Naive thymus-derived CD4-positive, alpha-beta T cell (primary cell): ENCODE measurements around the gene BICC1. TPM values are rescaled to one million over a fixed set of nuclear protein-coding genes. Genes with fewer than 3 reads are reported as not detected.

Experiments
- ATAC-seq: fragments of 150-1000 bp; cut with Tn5 transposase; 2 replicates; pipeline ENCODE4 v1.10.0; 2021; ENCODE audit warnings: mild to moderate bottlenecking, moderate library complexity
- CTCF ChIA-PET: fragments of 350-600 bp; sonication (Branson Sonifier 250); formaldehyde crosslinking; loops from one replicate; lab custom pipeline; 2021; ENCODE audit warnings: antibody characterized with exemption; lab: Charles Lee
- POLR2A ChIA-PET: fragments of 350-600 bp; sonication (Branson Sonifier 250); formaldehyde crosslinking; loops from one replicate; lab custom pipeline; 2021; ENCODE audit warnings: antibody characterized with exemption, inconsistent platforms; lab: Charles Lee
- DNase-seq, 9 donors: peaks; one replicate each; pipeline versions ENCODE4 v3.0.0 to v3.0.0-alpha.2; 2020 to 2022; ENCODE audit warnings: mixed read lengths in 1 of 9
- H3K27ac ChIP-seq: one replicate; pipeline ENCODE4 v1.7.0; 2013; ENCODE audit warnings: mild to moderate bottlenecking, low read depth, low read length, moderate library complexity
- H3K27me3 ChIP-seq, 2 donors: one replicate each; pipeline ENCODE4 v1.7.0; 2013; ENCODE audit warnings: low read length in 2 of 2, mild to moderate bottlenecking in 2 of 2, moderate library complexity in 2 of 2; ENCODE audit not compliant: control insufficient read depth in 2 of 2, insufficient read depth in 2 of 2
- H3K36me3 ChIP-seq, 3 experiments: 1 replicate in 2 of 3; 2 replicates in 1 of 3; pipeline ENCODE4 v1.7.0; 2013; ENCODE audit warnings: low read length in 3 of 3, mild to moderate bottlenecking in 3 of 3, moderate library complexity in 1 of 3; ENCODE audit not compliant: insufficient read depth in 3 of 3, control insufficient read depth in 2 of 3
- H3K4me1 ChIP-seq, 2 donors: one replicate each; pipeline ENCODE4 v1.7.0; 2013; ENCODE audit warnings: low read length in 2 of 2, mild to moderate bottlenecking in 2 of 2, moderate library complexity in 1 of 2; ENCODE audit not compliant: control insufficient read depth in 2 of 2, insufficient read depth in 2 of 2
- H3K4me3 ChIP-seq: 2 replicates; pipeline ENCODE4 v1.7.0; 2013; ENCODE audit warnings: mild to moderate bottlenecking, low read length
- H3K9me3 ChIP-seq, 3 experiments: 1 replicate in 2 of 3; 2 replicates in 1 of 3; pipeline ENCODE4 v1.7.0; 2013; ENCODE audit warnings: low read length in 3 of 3; ENCODE audit not compliant: control insufficient read depth in 2 of 3
- H3K27ac Mint-ChIP-seq, 9 donors: one replicate each; pipeline ENCODE4 v1.8.0; 2020 to 2022; ENCODE audit warnings: mixed read lengths in 9 of 9, mild to moderate bottlenecking in 8 of 9, moderate library complexity in 5 of 9, inconsistent platforms in 2 of 9
- H3K27me3 Mint-ChIP-seq, 5 donors: one replicate each; pipeline ENCODE4 v1.8.0; 2021 to 2022; ENCODE audit warnings: mixed read lengths in 5 of 5, mild to moderate bottlenecking in 1 of 5
- H3K36me3 Mint-ChIP-seq, 5 donors: one replicate each; pipeline ENCODE4 v1.8.0; 2020 to 2022; ENCODE audit warnings: mixed read lengths in 5 of 5, mild to moderate bottlenecking in 3 of 5, inconsistent platforms in 1 of 5
- H3K4me1 Mint-ChIP-seq, 7 donors: one replicate each; pipeline ENCODE4 v1.8.0; 2020 to 2022; ENCODE audit warnings: mixed read lengths in 7 of 7, mild to moderate bottlenecking in 3 of 7, inconsistent platforms in 1 of 7
- H3K4me3 Mint-ChIP-seq, 10 donors: one replicate each; pipeline ENCODE4 v1.8.0; 2020 to 2022; ENCODE audit warnings: mild to moderate bottlenecking in 10 of 10, mixed read lengths in 10 of 10, moderate library complexity in 6 of 10, inconsistent platforms in 2 of 10
- H3K9me3 Mint-ChIP-seq, 11 donors: one replicate each; pipeline ENCODE4 v1.8.0; 2020 to 2022; ENCODE audit warnings: mixed read lengths in 11 of 11, mild to moderate bottlenecking in 4 of 11, inconsistent platforms in 1 of 11, moderate library complexity in 1 of 11
- intact Hi-C, 2 donors: fragments of 100-400 bp; cut with micrococcal nuclease; formaldehyde crosslinking; loops; one replicate each; pipeline ENCODE4 v1.15.1; 2023
- polyA plus RNA-seq, 2 donors: library from polyadenylated mRNA; unstranded; fragments of 300-500 nt; fragmentation: Illumina TruSeq; gene quantifications; one replicate each; pipeline ENCODE4 v1.2.3, GENCODE V29; 2021
- total RNA-seq, 6 experiments: library from RNA in 5 of 6; stranded (reverse) in 5 of 6; gene quantifications; 1 replicate in 5 of 6; 2 replicates in 1 of 6; pipeline ENCODE4 v1.2.3 and lab custom pipeline; 2021 to 2026

BICC1 gene
- total and polyA plus RNA-seq, 7 experiments from 2014 or later: 0.05 to 0.10 TPM; not detected in 5

GRCh38 chr10:58648131-58648530 is 135.5 kb downstream of the BICC1 start:
- intact Hi-C loops: no loop called here
- H3K9me3 Mint-ChIP-seq: peaks cover 0 to 3% (median 0%) of the 10 kb centered on the region in 11 donors
- ChIA-PET CTCF (no interaction called here), POLR2A (no interaction called here)
- H3K4me3 ChIP-seq: no peak overlapping the region
- H3K36me3 ChIP-seq: no peaks in the 10 kb centered on the region
- DNase-seq (no peak), ATAC-seq (no peak)
- no peaks in the 10 kb centered on the region for H3K4me1 ChIP-seq
- no peaks in the 10 kb centered on the region for H3K9me3 ChIP-seq
- no peaks in the 10 kb centered on the region for H3K4me1 Mint-ChIP-seq
- no peak overlapping the region for H3K4me3 Mint-ChIP-seq
- no peaks in the 10 kb centered on the region for H3K36me3 Mint-ChIP-seq
- peaks cover 0 to 5% (median 0%) of the 10 kb centered on the region in 5 donors for H3K27me3 Mint-ChIP-seq
- H3K27ac ChIP-seq: no peak overlapping the region
- H3K27me3 ChIP-seq: no peaks in the 10 kb centered on the region
- no peak overlapping the region for H3K27ac Mint-ChIP-seq

- no peaks in the 10 kb centered on the region for H3K27me3 ChIP-seq
- H3K9me3 ChIP-seq: no peaks in the 10 kb centered on the region
- no peaks in the 10 kb centered on the region for H3K36me3 ChIP-seq
- Mint-ChIP-seq H3K27ac (no peak overlapping the region), H3K36me3 (no peaks in the 10 kb centered on the region), H3K4me3 (no peak overlapping the region), H3K27me3 (peaks cover 0 to 5% (median 0%) of the 10 kb centered on the region in 5 donors), H3K4me1 (no peaks in the 10 kb centered on the region), H3K9me3 (peaks cover 0 to 3% (median 0%) of the 10 kb centered on the region in 11 donors)
- H3K4me1 ChIP-seq: no peaks in the 10 kb centered on the region
- no peak overlapping the region for H3K4me3 ChIP-seq
- H3K27ac ChIP-seq: no peak overlapping the region
- POLR2A ChIA-PET: no interaction called here
- intact Hi-C loops: no loop called here
- DNase-seq: no peak
- no peak for ATAC-seq
- CTCF ChIA-PET: interaction anchor here (0.6 kb wide), 1 partner anchor 72 kb away, joined by 3 read pairs; no protein-coding TSS in a partner anchor
These were observed 138.4 kb downstream of the BICC1 start for GRCh38 chr10:58651040-58651439.

DNA sequence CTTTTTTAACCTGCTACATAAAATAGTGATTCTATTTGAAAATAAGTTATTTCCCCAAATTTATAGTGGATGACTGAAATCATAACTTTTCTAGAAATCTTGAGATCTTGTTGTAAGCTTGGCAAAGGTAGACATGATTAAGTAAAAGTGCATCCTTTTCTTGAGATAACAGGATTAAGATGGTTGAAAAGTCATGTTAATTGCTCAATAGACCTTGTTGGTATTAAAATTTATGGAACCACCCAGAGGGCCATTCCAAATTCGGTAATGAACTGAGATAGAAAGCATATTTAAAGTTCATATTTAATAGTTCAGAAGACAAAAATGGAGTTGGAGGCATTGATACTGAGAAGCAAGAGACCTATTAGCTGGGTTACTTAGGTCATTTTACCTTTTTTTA is 139.1 kb downstream of the BICC1 start:
- no peak for ATAC-seq
- H3K9me3 Mint-ChIP-seq: peaks cover 0 to 5% (median 0%) of the 10 kb centered on the region in 11 donors
- H3K36me3 Mint-ChIP-seq: no peaks in the 10 kb centered on the region
- Histone ChIP-seq H3K9me3 (no peaks in the 10 kb centered on the region), H3K36me3 (no peaks in the 10 kb centered on the region), H3K27me3 (no peaks in the 10 kb centered on the region), H3K27ac (no peak overlapping the region), H3K4me1 (no peaks in the 10 kb centered on the region), H3K4me3 (no peak overlapping the region)
- no peak for DNase-seq
- no peak overlapping the region for H3K27ac Mint-ChIP-seq
- intact Hi-C loops: no loop called here
- peaks cover 0 to 5% (median 0%) of the 10 kb centered on the region in 5 donors for H3K27me3 Mint-ChIP-seq
- ChIA-PET CTCF (interaction anchor here (0.6 kb wide), 1 partner anchor 73 kb away, joined by 3 read pairs; no protein-coding TSS in a partner anchor), POLR2A (no interaction called here)
- no peak overlapping the region for H3K4me3 Mint-ChIP-seq
- H3K4me1 Mint-ChIP-seq: no peaks in the 10 kb centered on the region

GRCh38 chr10:58653139-58653538 is 140.5 kb downstream of the BICC1 start:
- no peaks in the 10 kb centered on the region for H3K36me3 Mint-ChIP-seq
- intact Hi-C loops: no loop called here

DNA sequence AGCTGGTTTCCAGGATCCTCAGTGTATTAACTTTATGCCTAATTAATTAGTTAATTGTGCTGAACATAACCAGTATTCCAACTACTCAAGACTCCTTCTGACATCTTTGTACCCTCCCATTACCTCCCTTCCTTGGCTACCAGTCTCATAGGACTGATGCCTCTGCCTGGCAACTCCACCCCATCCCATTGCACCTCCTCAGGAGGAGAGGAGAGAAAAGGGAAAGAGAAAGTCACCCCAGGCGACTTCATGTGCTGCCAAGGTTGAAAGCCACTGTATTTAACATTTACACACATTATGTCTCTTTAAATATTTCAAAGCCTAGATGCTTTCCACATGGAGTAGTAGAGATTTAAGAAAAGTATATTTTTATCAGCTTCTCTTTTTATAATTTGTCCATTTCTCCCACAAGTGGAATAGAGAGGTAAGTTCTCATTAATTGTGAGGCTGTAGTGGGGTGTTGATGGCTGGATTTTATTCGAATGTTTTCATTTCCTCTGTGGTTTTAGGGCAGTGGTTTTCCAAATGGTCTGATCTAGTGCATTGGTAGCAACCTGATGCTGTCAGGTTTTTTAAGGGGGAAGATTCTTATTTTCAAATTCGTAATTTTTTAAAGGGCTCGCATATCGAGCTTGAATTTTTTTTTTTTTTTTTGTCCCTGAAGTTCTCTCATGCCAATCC is 148.0 kb downstream of the BICC1 start:
- ATAC-seq (no peak), DNase-seq (no peak)
- Histone ChIP-seq H3K27ac (no peak overlapping the region), H3K4me1 (no peaks in the 10 kb centered on the region), H3K36me3 (no peaks in the 10 kb centered on the region), H3K9me3 (no peaks in the 10 kb centered on the region), H3K27me3 (no peaks in the 10 kb centered on the region), H3K4me3 (no peak overlapping the region)
- CTCF ChIA-PET: no interaction called here
- H3K9me3 Mint-ChIP-seq: peaks cover 6 to 31% (median 17%) of the 10 kb centered on the region in 11 donors
- H3K4me3 Mint-ChIP-seq: no peak overlapping the region
- peaks cover 0 to 12% (median 0%) of the 10 kb centered on the region in 5 donors for H3K36me3 Mint-ChIP-seq
- intact Hi-C loops: no loop called here
- POLR2A ChIA-PET: no interaction called here
- H3K4me1 Mint-ChIP-seq: peaks cover 0 to 4% (median 0%) of the 10 kb centered on the region in 7 donors
- H3K27ac Mint-ChIP-seq: no peak overlapping the region
- H3K27me3 Mint-ChIP-seq: peaks cover 0 to 9% (median 4%) of the 10 kb centered on the region in 5 donors

More at GRCh38 chr10:58653139-58653538, 140.5 kb downstream of the BICC1 start:
- H3K27ac Mint-ChIP-seq: no peak overlapping the region
- no peaks in the 10 kb centered on the region for H3K4me1 Mint-ChIP-seq
- Histone ChIP-seq H3K4me3 (no peak overlapping the region), H3K4me1 (no peaks in the 10 kb centered on the region), H3K27me3 (no peaks in the 10 kb centered on the region), H3K9me3 (no peaks in the 10 kb centered on the region), H3K27ac (no peak overlapping the region), H3K36me3 (no peaks in the 10 kb centered on the region)
- no peak for DNase-seq
- no peak overlapping the region for H3K4me3 Mint-ChIP-seq
- ChIA-PET CTCF (no interaction called here), POLR2A (no interaction called here)
- H3K27me3 Mint-ChIP-seq: peaks cover 0 to 9% (median 0%) of the 10 kb centered on the region in 5 donors
- peaks cover 0 to 9% (median 0%) of the 10 kb centered on the region in 11 donors for H3K9me3 Mint-ChIP-seq
- no peak for ATAC-seq

GRCh38 chr10:58661336-58661735 is 148.7 kb downstream of the BICC1 start:
- H3K36me3 Mint-ChIP-seq: peaks cover 0 to 12% (median 0%) of the 10 kb centered on the region in 5 donors
- H3K4me1 Mint-ChIP-seq: peaks cover 0 to 8% (median 2%) of the 10 kb centered on the region in 7 donors
- H3K4me3 ChIP-seq: no peak overlapping the region
- POLR2A ChIA-PET: no interaction called here
- H3K27ac Mint-ChIP-seq: no peak overlapping the region
- H3K9me3 ChIP-seq: no peaks in the 10 kb centered on the region
- no peak overlapping the region for H3K4me3 Mint-ChIP-seq
- H3K36me3 ChIP-seq: no peaks in the 10 kb centered on the region
- no peak overlapping the region for H3K27ac ChIP-seq
- H3K27me3 Mint-ChIP-seq: peaks cover 0 to 9% (median 4%) of the 10 kb centered on the region in 5 donors
- DNase-seq (no peak), ATAC-seq (no peak)
- peaks cover 6 to 33% (median 17%) of the 10 kb centered on the region in 11 donors for H3K9me3 Mint-ChIP-seq
- H3K4me1 ChIP-seq: peaks cover 0 to 3% of the 10 kb centered on the region in 2 donors
- intact Hi-C loops: no loop called here
- CTCF ChIA-PET: no interaction called here
- no peaks in the 10 kb centered on the region for H3K27me3 ChIP-seq

DNA sequence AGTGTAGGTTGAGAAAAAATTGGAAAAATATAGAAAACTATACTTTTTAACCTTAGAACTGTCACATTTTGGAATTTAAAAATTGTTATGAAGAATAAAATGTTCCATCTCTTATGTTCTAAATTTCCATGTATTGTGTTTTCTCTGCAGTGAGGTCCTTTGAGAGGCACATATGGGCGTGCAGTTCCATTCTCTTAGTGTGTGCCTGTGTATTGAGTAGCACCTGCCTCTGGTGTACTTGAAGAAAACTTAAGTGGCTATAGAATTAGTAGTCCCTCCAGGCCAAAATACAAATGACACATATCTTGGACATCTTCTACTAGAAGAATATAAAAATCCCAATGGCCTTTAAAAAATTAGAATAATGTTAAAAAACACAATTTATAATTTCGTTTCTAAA is 149.2 kb downstream of the BICC1 start:
- Mint-ChIP-seq H3K27me3 (peaks cover 0 to 9% (median 2%) of the 10 kb centered on the region in 5 donors), H3K4me3 (no peak overlapping the region), H3K27ac (no peak overlapping the region), H3K9me3 (peaks cover 6 to 33% (median 17%) of the 10 kb centered on the region in 11 donors), H3K4me1 (peaks cover 0 to 12% (median 6%) of the 10 kb centered on the region in 7 donors), H3K36me3 (peaks cover 0 to 12% (median 0%) of the 10 kb centered on the region in 5 donors)
- peaks cover 0 to 6% of the 10 kb centered on the region in 2 donors for H3K4me1 ChIP-seq
- intact Hi-C loops: no loop called here
- no peak overlapping the region for H3K27ac ChIP-seq
- no peak for DNase-seq
- CTCF ChIA-PET: no interaction called here
- no peak overlapping the region for H3K4me3 ChIP-seq
- ATAC-seq: no peak
- H3K27me3 ChIP-seq: no peaks in the 10 kb centered on the region
- H3K9me3 ChIP-seq: no peaks in the 10 kb centered on the region
- POLR2A ChIA-PET: no interaction called here
- no peaks in the 10 kb centered on the region for H3K36me3 ChIP-seq
